GM15510 (cell line): ENCODE results near the gene ZNF362.

ENCODE experiments used
- POLR2A ChIP-seq: IDR thresholded peaks from 3 replicates; pipeline ENCODE4 v1.6.1; 2011; ENCODE audit warnings: borderline replicate concordance; ENCODE audit not compliant: insufficient read length; ENCODE audit errors: extremely low read depth

The ZNF362 gene

DNA sequence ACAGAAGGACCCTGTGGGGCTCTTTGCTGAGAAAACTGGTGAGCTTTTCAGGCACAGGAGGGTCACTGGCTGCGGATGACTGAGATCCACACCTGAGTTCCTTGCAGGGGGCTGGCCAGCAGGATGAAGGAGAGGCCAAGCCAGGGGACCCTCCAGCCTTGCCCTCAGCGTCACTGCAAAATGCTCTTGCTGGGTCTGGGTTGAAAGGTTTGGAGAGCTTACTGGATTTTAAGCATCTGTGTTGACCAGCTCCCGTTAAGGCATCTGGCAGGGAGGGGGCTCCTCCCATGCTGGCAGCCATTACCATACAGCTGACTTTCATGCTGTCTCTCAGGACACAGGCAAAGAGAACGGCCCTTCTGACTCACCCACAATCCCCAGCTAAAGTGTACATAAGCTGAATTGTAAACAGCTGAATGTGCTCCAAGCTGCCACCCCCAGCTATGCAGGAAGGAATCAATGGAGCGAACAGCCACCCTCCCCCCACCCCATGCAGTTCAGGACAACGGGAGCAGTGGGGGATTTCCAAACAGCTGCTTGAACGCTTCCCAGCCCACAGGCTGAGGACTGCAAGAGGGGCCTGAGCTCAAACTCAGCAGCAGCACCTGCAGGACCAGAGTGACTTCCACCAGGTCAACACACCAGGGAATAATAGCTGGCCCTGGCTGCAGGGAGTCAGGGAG lies 85.9 kb downstream of the ZNF362 start:
- TF ChIP-seq POLR2A, result no peak

GRCh38 chr1:33343539-33343938 lies 87.2 kb downstream of the ZNF362 start:
- no peak for TF ChIP-seq POLR2A

GRCh38 chr1:33344896-33345560 lies 88.7 kb downstream of the ZNF362 start:
- TF ChIP-seq POLR2A, result no peak

DNA sequence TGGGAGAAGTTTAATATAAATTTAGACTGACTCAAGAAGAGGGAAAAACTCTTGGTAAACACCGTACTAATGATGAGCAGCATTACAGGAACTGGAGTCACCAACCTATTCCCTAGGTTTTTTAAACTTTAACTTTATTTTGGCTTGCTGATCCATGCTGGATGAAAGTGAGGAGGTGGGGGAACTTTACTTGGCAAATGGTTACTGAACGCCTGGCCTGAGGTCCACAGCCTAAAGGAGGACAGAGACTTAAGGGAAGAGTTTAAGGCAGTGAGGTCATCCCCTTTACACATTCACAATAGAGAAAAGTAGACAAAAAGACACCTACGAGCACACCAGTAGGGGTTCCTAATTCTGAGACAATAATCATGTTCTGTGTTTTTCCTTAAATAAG lies 90.2 kb downstream of the ZNF362 start:
- no peak for TF ChIP-seq POLR2A

DNA sequence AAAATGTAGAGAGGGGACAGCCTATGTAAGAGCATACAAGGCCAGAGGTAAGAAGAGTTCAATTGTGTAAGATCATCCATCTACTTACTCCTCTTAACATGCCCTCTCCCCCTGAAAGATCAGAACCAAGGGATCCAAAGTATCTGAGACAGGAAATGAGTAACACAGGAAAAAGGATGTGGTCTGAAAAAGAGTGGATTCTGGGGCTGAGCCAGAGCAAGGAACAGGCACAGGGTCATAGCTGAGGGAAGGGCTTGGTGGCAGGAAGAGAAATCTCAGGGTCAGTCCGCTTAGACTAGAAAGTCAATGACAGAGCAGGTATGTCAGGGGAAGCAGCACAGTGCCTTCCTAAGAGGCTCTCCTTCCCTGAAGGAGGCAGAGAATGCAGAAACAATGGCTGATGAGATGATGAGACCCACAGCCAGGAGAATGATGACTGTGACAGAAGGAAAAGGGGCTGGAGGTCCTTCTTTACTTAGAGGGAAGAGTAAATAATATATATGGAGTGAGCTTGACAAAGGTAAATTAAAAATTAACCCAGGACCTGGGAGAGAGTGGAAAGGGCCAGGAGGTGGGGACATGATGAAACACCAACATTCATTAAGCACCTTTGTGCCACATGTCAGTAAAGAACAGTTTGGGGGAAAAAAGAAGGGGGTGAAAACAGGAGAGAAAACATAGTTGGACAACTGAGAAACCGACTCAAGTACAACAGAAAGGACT lies 90.8 kb downstream of the ZNF362 start:
- TF ChIP-seq POLR2A, result no peak

DNA sequence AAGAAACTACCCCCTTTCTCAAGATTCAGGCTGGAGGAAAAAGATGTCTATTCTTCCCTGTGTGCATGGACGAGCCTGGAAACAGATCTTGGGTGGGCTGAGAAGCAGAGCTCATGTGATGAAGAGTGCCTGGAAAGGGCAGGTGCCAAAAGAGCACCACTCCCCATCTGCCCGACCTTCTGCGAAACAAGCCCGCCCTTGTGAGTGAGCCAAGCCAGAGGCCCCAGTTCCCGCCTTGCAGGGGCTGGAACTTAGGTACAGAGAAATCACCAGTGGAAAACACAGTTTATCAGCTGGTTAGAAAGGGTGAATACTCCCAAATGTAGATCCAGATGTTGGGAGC lies 91.3 kb downstream of the ZNF362 start:
- no peak for TF ChIP-seq POLR2A

- no peak for TF ChIP-seq POLR2A
Observed at GRCh38 chr1:33348194-33348593, 91.9 kb downstream of the ZNF362 start.

DNA sequence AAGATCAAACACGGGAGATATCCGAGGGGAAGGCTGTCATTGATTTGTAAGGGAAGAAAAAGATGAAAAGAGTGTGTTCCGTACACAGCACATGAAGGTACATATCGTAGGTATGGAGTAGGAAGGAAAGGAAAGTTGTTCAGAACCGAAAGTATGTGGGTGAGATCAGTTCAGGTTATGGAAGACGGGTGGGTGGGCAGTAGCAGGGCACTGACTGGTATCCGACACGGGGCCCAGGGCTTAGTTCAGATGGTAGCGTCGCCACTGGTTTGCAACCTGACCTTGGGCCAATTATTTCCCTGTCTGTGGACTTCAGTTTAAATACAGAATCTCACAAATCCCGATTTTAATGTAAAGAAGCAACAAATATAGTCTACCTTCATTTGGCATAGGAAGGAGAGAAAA lies 92.4 kb downstream of the ZNF362 start:
- TF ChIP-seq POLR2A, result no peak

- no peak for TF ChIP-seq POLR2A
Observed at GRCh38 chr1:33349081-33349759, 92.9 kb downstream of the ZNF362 start.

DNA sequence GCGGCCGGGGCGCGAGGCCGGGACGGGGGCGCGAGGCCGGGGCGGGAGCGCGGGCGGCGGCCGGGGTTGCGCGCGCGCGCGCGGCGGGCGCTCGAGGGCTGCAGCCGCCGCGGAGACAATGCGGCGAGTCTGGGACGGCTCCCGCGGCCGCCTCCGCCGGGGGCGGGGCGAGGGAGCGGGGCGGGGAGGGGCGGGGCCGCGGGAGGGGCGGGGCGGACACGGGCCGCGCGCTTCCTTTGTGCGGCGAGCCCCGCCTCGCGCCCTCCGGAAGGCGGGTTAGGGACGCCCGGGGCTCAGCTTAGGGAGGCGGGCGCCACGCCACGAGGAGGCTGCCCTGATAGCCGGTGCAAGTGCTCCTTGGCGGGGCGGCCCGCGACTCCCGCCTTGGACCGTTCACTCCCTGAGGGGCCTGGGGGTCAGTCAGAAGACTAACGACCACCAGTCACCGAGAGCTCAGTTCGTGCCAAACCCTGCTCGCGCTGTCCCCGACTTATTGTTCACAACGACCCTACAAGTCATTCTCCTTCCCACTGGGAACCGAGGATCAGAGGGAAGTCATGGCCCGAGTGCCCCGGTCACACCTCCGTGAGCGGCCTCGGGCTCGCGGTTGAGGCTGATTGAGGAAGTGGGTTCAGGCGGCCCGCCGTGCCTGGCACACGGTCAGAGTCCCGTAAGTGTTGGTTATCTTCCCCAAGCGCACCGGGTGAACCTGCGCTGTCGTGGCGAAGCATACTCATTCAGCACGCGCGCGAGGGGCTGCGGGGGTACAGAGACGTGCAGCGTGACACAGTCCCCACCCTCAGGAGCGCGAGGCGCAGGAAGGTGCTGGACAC lies 93.7 kb downstream of the ZNF362 start:
- peak; percentile 95 for TF ChIP-seq POLR2A
